ENCODE measurements around the gene FAM216B.
"Not testable (repeated sequence)": the region's sequence is repeated elsewhere in the genome, so short reads cannot be mapped to it uniquely, and the experiment has no call there.

FAM216B gene

DNA sequence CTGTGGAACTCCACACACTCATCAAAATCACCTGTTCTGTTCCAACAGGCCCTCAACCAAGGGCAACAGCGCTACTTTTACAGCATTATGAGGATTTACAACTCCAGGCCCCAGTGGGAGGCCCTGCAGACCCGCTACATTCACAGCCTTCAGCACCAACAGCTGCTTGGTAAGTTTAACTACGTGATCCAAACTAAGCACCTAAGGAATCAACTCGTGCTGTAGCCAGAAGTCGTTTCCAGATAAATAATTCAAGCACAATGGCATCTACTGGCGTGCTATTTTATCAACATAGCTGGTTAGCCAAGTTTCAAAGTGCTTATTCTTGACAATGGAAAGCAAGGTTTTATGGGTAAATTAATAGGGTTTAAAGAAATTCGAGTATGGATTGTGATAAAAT, 5.3 kb downstream of the FAM216B start:
- no peak for DNase-seq

DNA sequence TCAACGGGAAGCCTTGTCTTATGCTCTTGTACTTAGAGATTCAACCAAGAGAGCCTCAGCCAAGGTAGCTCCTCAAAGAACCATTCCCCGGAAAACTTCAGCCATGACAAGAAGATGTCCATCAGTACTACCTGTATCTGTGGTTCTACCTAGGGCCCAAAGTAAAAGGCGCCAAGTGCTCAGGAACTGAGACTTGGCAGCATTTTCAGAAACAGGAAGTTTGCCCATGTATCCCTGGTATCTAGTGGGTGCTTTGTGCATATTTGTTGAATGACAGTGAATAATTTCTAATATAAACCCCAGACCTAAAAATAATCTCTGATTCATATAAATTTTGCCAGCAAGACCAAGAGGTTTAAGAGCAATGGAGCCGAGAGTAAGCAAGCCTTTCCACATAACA, 7.2 kb downstream of the FAM216B start:
- no peak for DNase-seq

DNA sequence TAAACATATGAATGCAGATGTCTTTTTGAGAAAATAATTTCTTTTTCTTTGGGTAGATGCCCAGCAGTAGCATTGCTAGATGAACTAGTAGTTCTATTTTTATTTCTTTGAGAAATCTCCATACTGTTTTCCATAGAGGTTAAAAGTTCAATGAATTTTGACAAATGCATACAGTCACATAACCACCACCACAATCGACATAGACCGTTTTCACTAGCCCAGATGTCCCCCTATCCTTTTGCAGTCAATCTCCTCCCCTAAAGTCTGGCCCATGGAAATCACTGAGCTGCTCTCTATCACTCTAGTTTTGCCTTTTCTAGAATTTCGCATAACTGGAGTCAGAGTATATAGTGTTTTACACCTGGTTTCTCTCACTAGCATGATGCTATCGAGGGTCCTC, 10.8 kb downstream of the FAM216B start:
- no peak for DNase-seq

DNA sequence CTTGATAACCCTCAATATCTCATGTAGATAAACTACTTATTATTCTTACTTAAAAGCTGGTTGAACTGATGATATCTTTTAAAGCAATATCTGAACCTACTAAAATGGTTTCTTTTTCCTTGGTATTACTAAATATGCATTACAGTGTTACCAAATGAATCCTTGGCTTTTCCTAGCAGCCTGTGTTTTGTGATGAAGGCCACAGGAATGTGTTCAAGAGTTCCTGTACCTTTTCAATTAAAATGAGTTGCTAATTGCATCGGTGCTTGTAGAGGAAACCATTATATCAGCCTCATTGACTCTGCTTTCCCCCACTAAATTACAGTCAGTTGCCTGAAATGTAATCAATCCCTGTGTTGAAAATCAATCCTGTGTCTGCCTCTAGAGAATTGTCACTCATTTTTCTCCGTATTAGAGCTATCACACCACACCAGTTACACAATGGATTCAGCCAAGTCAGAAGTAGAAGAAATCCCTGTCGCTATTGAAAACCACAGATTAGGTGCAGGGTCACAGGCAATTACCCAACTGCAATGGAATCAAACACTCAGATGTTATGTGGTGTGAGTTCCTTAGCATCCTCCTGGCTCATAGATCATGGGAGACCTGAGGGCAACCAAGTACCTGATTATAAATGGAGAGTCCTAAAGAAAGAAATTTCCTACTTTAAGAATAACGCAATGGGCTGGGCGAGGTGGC, 13.3 kb downstream of the FAM216B start:
- DNase-seq: no peak

DNA sequence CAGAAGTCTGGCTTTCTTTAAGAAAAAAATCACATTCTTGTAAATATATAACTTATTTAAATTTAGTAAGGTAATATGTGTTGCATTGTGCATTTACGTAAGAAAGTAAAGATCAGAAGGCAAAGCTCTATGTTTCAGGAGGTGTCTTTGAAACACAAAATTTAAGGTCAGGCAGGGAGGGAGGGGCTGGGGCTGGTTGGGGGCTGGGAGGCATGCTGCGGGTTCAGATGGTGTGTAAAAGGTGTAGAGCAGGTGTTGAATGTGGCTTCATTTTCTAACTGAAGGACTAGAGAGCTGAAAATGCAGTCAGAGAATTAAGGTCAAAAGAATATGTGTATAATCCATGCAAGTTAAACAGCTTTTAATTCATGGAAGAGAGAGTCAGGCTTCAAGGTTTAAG, 14.3 kb downstream of the FAM216B start:
- no peak for DNase-seq

DNA sequence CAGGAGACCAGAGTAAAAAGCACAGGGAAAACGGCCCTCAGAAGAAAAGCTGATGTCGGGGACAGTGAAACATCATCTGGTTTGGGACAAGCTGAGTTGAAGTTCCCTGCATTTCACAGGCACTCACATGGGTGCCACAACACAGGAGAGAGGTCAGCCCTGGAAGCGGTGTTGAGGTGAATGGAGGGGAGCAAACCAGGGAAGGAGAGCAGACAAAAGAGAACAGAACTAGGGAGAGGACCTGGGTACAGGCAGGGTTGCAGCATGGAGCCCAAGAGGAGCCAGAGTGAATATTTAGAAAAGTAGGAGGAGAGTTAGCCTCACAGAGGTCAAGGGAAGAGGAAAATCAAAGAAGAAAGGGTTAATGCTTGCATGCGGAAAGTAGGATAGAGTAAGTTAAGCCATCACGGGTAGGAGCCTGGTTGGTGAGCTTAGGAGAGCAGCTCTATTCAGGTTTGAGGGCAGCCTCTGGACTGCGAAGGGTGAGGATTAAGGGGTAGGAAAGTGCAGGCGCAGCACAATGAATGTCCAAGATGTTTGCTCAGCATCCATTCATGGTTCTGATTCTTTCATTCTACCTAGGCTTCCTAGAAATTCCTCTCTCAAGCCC, 15.5 kb downstream of the FAM216B start:
- no peak for DNase-seq

DNA sequence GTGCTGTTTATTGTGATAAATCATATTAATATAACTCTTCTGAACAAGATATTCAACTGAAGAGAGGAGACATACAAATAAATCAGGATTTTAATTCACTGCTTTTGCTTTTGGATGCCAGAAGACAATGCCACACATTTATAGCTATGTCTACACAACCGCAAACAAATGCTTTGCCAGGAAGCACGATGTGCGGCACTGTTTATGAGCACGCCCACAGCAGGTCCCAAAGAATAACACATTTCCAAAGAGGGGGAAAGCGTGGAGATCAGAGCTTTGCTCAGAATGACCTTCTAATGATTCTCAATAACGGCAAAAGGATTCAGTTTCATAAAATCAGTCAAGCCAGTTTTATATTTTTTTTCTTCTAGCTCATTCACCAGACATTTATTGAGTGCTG, 16.7 kb downstream of the FAM216B start:
- DNase-seq: no peak

DNA sequence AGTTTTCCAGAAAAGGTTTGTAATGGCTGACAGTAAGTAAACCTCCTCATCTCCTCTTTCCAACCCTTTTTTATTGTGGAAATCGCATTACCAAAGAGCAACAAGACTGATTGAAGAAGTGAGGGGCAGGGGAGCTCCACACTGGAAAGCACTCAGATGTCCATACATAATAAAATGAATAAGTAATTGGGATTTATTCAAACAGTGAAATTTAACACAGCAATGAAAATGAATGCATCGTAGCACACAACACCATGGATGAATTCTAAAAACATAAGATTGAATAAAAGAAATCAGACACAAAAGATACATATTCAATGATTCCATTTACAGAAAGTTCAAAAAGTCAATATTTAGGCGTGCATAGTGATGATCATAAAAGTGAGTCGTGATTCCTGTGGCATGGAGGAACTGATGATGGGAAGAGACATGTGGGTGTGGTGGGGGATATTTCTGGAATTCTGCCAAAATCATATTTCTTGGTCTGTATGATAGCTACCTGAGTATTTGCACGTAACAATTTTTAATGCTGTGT, 18.8 kb downstream of the FAM216B start:
- no peak for DNase-seq

DNA sequence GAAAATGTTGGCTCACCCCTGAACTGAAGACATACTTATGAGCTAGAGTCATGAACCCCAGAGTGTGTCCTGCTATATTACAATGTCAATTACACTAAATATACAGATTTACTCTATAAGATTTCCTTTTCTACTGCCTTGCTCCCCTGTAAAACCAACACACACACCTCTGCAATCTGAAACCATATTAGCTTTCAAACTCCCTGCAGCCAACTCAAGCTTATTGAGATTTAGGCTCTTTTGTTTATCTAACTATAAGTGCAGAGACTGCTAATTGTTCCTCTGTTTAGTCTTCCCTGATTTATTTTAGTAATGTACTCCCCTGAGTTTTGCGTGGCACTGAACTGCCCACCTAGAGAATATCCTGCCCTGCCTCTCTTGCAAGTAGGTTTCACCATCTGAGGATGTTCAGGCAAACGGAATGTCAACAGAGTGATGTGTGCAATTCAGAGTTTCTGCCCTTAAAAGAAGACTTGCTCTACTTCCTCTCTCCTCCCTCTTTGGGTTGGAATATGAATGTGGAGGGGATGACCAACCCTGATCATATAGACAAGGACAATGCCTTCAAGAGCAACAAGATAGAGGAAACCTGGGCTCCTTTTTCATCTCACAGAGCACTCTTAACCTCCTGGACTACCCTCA, 22.3 kb downstream of the FAM216B start:
- DNase-seq: no peak

DNA sequence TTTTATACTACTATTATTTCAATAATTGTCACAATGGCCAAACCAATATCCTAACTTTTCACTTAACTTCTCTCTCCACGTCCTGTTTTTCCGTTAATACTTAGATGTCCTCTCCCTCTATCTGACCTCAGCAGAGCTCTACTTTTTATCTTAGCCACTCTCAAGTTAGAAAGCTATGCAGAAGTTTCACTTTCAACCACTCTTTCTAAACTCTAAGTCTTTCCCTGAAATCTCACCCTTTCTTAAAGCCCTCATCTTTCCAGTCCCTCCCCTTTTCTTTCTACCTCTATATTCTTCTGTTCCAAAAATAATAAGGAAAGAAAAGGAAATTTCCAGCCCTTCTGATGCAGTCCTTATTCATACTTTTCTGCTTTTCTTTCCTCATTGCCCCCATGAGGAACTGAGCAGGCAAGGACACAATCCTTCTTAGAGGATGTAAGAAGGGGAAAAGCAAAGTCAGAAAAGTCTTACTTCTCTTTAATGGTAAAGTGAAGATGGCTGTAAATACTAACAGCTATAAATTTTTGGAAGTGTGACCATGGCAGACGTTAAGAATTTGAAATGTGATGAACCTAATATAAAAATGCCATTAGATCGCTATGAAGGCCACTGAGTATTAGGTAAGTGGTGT, 23.0 kb downstream of the FAM216B start:
- no peak for DNase-seq

DNA sequence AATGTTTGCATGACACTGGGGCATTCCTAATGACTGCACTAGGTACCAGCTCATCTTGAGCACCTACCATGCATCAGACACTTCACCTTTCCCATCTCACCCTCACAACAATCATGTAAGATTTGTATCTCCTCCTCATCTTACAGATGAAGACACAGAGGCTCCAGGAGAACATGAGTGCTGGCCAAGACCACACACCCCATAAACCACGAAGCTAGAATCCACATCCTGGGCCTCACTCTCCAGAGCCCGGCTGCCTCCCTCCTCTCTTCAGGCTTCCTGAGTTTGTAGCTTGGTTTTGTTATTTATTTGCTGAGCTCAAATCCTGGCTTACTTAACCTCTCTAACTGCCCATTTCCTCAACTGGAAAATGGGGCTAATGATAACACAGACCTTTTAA, 25.9 kb downstream of the FAM216B start:
- no peak for DNase-seq

DNA sequence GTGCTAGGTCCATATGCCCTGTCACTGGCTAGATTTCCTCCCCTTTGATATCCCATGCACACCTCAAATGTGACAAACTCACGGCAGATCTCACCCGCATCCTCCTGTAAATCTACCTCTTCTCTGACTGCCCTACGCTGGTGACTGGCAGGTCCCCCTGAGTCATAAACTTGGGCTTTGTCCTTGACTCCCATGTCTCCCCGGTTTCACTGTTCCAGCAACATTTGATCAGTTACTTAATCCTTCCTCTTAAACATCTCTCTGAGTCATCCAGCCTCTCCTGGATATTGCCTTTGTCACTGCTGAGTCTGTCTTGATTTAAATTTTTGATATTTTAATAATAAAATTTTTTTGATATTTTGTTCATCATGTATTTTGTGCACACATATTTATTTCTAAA, 26.5 kb downstream of the FAM216B start:
- no peak for DNase-seq

DNA sequence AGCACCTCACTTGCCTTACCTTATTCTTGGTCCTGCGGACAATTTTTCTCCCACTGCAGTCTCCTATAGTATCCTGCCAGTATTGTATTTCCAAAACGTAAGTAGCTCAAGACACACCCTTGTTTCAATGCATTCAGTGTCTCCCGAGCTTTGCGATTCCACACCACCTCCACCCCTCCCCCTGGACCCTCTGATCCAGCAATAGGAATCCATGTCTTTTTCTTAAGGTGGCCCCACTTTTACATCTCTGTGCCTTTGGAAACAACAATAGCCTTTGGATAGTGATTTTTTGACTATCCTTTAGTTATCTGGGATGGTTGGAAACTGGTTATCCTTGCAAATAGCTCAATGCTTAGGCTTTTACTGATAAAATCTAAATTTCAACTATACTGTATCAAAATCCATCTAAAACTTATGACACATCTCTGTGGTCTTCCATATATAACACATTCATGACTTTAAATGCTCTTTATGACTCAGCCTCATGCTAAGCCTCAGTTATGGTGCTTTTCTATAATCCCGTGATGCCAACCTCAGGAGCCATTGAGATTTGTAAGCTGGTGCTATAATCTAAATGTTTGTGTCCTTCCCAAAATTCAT, 27.1 kb downstream of the FAM216B start:
- no peak for DNase-seq

DNA sequence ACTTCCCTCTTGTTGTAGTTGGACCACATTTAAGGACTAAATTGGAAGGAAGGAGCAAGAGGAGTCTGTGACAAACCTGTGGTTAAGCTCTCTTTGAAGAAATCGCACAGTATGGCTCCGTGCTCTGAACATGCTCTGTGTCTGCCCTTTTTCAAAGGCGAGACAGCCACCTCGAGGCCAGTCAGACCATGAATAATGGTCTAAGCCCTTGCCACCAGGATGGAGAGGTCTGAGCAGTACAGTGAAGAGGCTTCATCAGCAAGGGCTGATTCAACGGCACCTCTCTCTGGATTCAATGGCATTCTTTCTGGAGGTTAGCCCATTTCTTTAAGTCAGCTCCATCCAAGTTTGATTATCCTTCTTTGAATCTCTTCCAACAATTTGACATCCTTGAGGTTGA, 30.9 kb downstream of the FAM216B start:
- DNase-seq: no peak

DNA sequence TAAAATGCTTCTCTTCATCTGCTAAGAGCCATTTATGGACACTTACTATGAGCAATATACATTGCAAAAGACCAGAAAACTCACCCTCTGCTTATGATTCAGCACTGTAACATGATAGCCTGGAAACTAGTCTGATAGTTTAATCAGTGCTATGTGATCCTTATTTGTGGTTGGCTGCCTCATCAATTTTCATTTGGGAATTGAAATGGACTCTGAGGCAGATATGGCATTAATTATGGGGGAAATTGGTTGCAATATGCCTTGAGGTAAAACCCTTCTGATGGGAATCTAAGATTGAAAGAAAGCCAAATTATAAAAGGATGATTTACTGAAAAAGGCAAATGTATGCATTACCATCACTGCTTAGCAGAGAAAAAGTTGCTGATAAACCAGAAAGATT, 33.5 kb downstream of the FAM216B start:
- no peak for DNase-seq

DNA sequence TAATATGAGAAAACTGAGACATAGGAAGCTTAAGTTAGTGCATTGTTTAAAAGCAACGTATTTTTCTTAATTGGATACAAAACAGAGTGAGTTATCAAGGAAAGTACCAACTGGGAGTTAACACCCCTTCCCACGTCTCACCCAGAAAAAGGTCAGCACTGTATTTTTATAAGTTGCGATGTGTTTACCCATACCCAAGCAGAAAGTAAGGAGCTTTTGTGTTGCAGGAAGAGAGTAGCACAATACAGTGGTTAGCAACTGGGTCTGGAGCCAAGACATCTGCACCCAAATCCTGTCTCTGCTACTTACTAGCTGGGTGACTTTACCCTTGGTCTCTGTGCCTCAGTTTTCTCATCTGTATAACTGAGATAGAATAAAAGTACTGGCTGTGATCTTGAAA, 34.3 kb downstream of the FAM216B start:
- no peak for DNase-seq

DNA sequence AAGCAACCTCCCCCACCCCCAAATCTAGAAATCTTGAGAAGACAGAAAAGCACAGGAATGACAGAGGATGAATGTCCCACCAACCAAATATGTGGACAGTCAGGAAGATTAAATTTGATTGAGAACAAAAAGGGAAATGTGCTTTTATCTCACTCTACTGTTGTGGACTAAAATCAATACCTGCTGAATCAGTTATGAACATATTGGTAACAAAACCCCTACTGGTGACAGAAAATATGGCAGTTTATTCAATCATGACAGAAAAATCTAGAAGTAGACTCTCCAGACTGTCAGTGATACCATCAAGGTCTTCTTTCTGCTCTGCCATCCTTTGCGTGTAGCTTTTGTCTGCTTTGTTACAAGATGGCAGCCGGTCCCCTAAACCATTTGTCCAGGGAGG, 35.2 kb downstream of the FAM216B start:
- DNase-seq: no peak

DNA sequence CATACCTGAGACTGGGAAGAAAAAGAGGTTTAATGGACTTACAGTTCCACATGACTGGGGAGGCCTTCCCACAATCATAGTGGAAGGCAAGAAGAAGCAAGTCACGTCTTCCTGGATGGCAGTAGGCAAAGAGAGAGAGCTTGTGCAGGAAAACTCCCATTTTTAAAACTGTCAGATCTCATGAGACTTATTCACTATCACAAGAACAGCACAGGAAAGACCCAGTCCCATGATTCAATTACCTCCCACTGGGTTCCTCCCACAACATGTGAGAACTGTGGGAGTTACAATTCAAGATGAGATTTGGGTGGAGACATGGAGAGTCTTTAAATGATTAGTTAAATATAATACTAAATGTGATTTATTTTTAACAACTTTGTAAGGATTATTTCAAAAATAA, 38.3 kb downstream of the FAM216B start:
- not testable (repeated sequence) for DNase-seq

DNA sequence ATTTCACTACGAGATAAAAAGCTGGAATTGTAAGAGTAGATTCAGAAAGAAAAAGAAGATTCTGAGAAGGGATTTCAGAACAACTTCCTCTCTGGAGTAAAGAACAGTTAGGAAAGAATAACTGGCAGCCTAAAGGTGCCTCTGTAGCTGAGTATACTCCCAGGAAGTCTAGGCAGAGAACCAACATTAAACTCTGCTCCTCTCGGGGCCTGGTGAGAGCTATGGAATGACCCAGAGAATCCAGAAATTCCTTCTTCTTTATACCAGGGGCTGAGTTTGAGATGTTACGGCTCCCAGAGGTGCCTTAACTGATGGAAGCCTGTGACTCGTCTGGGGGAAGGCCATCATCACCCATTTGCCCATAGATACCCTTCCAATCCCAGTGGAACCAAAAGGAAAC, 39.1 kb downstream of the FAM216B start:
- no peak for DNase-seq

DNA sequence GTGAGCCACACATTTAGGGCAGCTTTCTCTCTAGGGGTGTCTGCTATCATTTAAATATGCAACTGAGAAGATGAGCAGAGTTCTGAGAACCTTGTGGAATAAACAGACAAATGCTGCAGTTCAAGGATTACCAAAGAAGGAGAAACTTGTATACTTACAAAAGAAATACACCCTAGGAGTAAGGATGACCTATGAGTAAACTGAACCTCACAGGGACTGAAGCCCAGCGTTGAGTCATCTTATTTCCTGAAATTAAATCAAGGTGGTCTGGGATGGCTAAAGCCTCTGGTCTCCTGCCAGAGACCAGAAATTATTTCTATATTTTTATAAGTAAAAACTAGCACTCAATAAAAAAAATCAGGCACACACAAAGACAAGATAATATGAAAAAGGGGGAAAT, 40.1 kb downstream of the FAM216B start:
- no peak for DNase-seq

DNA sequence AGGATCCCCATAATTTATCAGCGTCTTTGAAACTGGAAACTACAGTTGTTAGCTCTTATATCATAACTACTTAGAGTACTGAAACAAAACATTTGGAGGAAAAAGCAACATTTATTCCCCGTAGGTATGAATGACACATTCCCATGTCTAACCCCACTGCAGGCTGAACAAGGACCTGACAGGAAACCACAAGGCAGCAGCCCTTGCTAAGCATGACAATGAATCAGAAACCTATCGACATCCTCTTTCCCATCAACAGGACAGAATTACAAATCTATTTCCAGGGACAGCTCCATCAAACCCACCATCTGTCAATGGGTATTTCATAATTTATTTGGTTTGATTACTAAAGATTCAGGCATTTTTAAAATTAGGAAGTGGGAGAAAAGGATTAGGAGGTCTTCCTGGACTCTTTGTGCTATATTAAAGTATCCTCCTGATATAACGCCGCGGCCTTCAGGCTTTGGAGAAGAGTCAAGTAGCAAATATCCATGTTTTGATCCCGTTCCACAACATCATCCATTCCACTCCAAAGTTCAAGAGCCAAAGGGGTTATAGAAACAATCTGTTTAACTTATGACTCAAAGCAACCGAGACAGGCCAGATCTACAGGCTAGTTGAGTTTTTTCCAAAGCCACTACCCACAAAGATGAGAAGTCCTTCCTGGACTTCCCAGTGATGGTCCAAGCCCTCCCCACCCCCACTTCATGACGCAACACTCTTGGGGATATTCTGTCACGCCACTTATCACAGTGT, 51.1 kb downstream of the FAM216B start:
- DNase-seq: no peak

DNA sequence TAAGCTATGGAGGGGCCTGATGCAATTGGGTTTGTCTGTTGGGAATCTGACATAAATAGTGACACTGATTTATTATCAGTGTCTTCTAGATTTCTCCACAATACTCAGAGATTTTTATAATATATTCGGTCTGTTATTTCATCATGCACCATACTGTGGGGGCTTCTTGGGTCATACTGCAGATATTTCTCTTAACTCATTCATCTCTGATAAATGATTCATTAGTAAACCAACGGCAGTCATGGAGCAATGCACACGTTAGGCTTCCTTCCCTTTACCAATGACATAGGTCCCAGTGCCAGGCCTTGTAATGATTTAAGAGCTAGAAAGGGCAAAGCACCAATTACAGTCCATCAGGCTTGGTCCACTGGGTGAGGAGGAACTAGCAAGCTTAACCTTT, 53.6 kb downstream of the FAM216B start:
- DNase-seq: no peak
